Measurements from ENCODE around the gene IFITM1.

IFITM1 gene

DNA sequence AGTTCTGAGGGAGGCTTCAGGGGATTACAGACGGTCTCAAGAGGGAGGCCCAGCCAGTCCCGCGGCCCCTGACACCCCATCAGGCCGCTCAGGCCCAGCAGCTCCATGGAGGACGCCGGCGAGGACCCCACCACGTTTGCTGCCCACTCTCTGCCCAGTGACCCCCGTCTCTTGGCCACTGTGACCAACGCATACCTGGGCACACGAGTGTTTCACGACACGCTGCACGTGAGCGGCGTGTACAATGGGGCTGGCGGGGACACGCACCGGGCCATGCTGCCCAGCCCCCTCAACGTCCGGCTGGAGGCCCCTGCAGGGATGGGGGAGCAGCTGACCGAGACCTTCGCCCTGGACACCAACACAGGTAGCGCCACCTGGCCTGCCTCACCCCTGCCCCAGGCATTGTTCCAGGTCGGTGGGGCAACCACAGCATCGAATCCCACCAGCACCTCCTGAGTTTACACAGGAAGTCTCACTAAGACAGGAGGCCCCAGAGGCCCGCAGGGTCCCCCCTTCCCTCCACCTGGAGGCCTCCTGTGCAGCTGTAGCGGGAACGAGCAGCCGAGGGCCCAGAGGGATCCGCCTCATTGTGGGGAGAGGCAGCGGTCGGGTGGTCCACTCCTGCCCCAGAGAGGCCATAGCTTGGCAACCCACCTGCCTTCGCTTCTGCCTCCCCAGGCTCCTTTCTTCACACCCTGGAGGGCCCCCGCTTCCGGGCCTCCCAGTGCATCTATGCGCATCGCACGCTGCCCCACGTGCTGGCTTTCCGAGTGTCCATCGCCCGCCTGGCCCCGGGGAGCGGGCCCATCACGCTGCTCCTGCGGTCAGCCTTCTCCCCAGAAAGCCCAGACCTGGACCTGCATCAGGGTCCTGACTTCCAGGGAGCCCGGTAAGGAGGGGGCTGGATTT lies 23.9 kb upstream of the IFITM1 start:
- H3K4me1 ChIP-seq (ENCODE audit: control insufficient read depth, insufficient read depth, low read length, poor library complexity, severe bottlenecking), result peaks cover 8% of the 10 kb centered on the region
- H3K27ac ChIP-seq (ENCODE audit: insufficient read depth, low read length, poor library complexity, severe bottlenecking), result peak overlapping the region; percentile 96

DNA sequence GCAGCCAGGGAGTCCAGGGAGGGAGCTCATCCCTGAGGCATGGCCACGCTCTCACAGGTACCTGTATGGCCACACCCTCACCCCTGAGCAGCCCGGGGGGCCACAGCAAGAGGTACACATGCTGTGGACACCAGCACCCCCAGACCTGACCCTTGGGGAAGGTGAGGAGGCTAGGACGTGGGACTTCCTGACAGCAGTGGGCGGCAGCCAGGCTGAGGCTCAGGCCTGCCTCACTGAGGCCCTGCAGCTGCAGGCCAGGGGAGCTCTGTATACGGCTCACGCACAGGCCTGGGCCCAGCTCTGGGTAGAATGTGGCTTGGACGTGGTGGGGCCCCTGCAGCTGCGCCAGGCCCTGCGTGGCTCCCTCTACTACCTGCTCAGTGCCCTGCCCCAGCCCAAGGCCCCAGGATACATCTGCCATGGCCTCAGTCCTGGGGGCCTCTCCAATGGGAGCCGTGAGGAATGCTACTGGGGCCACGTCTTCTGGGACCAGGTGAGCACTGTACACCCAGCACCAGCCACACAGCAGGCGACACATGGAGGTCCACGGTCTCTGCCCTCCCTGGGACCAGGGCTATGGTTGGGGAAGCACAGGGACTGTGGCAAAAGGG lies 23.1 kb upstream of the IFITM1 start:
- peaks cover 28% of the 10 kb centered on the region for H3K36me3 ChIP-seq (ENCODE audit: control insufficient read depth, insufficient read depth, low read length)

More for the DNA sequence above, 23.9 kb upstream of the IFITM1 start:
- DNase-seq, result no peak
- Histone ChIP-seq H3K9me3 (ENCODE audit: control insufficient read depth, low read length) (no peaks in the 10 kb centered on the region), H3K4me3 (ENCODE audit: insufficient read depth, low read depth, low read length, poor library complexity, severe bottlenecking) (no peak overlapping the region), H3K36me3 (ENCODE audit: control insufficient read depth, insufficient read depth, low read length) (peaks cover 28% of the 10 kb centered on the region), H3K27me3 (replicated peaks; ENCODE audit: control insufficient read depth, insufficient read depth, low read length, poor library complexity, severe bottlenecking) (no peaks in the 10 kb centered on the region)

DNA sequence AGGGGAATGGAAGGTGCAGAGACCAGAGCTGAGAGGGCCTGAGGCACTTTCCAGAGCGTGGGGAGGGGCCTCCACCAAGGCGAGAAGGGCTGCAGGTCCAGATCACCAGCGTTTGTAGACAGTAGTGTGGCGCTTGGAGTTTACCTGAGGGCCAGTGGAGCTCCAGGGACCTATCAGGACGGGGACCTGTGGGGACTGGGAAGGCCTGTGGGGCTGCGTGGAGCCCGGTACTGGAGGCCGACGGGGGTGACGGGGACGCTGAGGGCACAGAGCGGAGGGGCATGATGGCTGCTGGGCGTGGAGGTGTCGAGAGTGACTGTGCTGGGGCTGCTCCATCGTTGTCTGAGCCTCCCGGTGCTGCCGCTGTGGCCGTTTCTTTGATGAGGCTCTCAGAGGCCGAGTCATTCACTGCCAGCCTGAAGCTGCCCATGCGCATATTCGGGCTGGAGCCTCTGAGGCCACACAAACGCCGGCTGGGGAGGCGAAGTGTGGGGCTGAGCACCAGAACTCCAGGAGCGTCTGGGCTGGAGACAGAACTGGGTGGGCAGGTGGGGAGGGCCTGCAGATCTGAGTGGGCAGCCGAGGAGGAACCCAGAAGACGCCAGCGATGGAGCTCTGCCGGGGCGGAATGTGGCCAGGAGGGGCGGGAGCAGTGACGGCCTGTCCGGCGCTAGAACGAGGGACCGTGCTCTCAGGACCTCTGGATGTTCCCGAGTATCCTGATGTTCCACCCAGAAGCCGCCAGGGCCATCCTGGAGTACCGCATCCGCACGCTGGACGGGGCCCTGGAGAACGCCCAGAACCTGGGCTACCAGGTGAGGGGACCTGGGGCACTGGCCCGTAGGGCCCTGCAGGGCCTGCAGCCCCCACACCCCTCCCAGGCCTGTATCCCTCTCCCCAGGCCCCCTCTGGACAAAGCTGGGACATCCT lies 22.3 kb upstream of the IFITM1 start:
- Histone ChIP-seq H3K4me1 (ENCODE audit: control insufficient read depth, insufficient read depth, low read length, poor library complexity, severe bottlenecking) (peaks cover 2% of the 10 kb centered on the region), H3K4me3 (ENCODE audit: insufficient read depth, low read depth, low read length, poor library complexity, severe bottlenecking) (no peak overlapping the region), H3K9me3 (ENCODE audit: control insufficient read depth, low read length) (no peaks in the 10 kb centered on the region), H3K27ac (ENCODE audit: insufficient read depth, low read length, poor library complexity, severe bottlenecking) (peak overlapping the region; percentile 20), H3K36me3 (ENCODE audit: control insufficient read depth, insufficient read depth, low read length) (peaks cover 28% of the 10 kb centered on the region), H3K27me3 (replicated peaks; ENCODE audit: control insufficient read depth, insufficient read depth, low read length, poor library complexity, severe bottlenecking) (no peaks in the 10 kb centered on the region)
- no peak for DNase-seq

More for the DNA sequence above, 23.1 kb upstream of the IFITM1 start:
- H3K4me1 ChIP-seq (ENCODE audit: control insufficient read depth, insufficient read depth, low read length, poor library complexity, severe bottlenecking), result peaks cover 8% of the 10 kb centered on the region
- H3K4me3 ChIP-seq (ENCODE audit: insufficient read depth, low read depth, low read length, poor library complexity, severe bottlenecking), result no peak overlapping the region
- DNase-seq, result no peak
- H3K9me3 ChIP-seq (ENCODE audit: control insufficient read depth, low read length), result no peaks in the 10 kb centered on the region
- no peaks in the 10 kb centered on the region for H3K27me3 ChIP-seq (replicated peaks; ENCODE audit: control insufficient read depth, insufficient read depth, low read length, poor library complexity, severe bottlenecking)
- H3K27ac ChIP-seq (ENCODE audit: insufficient read depth, low read length, poor library complexity, severe bottlenecking), result peak overlapping the region; percentile 28

DNA sequence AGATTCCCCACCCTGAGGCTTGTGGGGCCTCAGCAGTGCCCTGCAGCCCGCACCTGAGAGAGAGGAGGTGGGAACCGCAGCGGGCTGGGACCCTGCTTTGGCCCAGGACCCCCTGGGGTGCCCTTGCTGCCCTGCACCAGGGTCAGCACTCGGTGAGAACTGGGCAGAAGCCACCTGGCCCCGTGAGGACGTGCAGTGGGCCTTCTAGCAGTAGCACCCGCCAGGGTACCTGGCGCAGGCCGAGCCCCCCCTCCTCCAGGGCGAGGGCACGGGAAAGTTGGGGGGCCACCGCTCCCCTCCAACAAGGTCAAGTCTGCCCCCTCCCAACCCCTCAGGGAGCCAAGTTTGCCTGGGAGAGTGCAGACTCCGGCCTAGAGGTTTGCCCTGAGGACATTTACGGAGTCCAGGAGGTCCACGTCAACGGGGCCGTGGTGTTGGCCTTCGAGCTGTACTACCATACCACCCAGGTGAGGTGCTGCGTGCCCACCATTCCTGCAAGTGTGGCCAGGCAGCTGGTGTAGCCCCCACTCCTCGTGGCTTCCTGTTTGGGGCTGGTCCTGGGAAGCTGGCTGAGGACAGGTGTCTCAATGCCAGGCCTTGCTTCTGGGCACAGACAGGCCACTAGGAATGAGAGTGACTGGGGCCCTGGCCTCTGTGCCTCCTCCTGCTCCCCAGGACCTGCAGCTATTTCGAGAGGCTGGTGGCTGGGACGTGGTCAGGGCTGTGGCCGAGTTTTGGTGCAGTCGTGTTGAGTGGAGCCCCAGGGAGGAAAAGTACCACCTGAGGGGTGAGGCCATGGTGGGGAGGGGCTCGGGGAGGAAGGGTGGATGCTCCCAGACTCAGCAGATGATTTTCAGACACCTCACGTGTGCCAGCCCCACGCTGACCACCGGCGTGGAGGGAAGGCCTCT lies 21.4 kb upstream of the IFITM1 start:
- Histone ChIP-seq H3K9me3 (ENCODE audit: control insufficient read depth, low read length) (no peaks in the 10 kb centered on the region), H3K27ac (ENCODE audit: insufficient read depth, low read length, poor library complexity, severe bottlenecking) (no peak overlapping the region), H3K4me3 (ENCODE audit: insufficient read depth, low read depth, low read length, poor library complexity, severe bottlenecking) (no peak overlapping the region), H3K27me3 (replicated peaks; ENCODE audit: control insufficient read depth, insufficient read depth, low read length, poor library complexity, severe bottlenecking) (no peaks in the 10 kb centered on the region), H3K4me1 (ENCODE audit: control insufficient read depth, insufficient read depth, low read length, poor library complexity, severe bottlenecking) (peaks cover 7% of the 10 kb centered on the region), H3K36me3 (ENCODE audit: control insufficient read depth, insufficient read depth, low read length) (peaks cover 28% of the 10 kb centered on the region)
- DNase-seq, result no peak

DNA sequence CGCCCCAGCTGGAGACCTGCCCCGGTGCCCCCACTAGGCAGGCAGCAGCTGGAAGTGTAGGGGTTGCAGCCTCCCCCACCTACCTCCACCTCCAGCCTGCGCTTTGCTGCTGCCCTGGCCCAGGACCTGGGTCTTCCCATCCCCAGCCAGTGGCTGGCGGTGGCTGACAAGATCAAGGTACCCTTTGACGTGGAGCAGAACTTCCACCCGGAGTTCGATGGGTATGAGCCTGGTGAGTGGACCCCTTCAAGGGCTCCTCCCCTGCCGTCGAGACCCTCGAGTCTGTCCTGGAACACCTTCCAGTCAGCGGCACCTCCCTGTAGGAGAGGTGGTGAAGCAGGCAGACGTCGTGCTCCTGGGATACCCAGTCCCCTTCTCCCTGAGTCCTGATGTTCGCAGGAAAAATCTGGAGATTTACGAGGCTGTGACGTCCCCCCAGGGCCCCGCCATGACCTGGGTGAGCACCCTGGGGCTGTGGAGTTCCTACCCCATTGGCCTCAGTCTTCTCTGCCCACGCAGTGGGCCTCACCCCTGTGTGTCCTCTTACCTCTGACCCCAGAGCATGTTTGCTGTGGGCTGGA lies 20.5 kb upstream of the IFITM1 start:
- Histone ChIP-seq H3K36me3 (ENCODE audit: control insufficient read depth, insufficient read depth, low read length) (peaks cover 28% of the 10 kb centered on the region), H3K4me3 (ENCODE audit: insufficient read depth, low read depth, low read length, poor library complexity, severe bottlenecking) (no peak overlapping the region), H3K27ac (ENCODE audit: insufficient read depth, low read length, poor library complexity, severe bottlenecking) (no peak overlapping the region), H3K4me1 (ENCODE audit: control insufficient read depth, insufficient read depth, low read length, poor library complexity, severe bottlenecking) (peaks cover 16% of the 10 kb centered on the region), H3K9me3 (ENCODE audit: control insufficient read depth, low read length) (no peaks in the 10 kb centered on the region), H3K27me3 (replicated peaks; ENCODE audit: control insufficient read depth, insufficient read depth, low read length, poor library complexity, severe bottlenecking) (no peaks in the 10 kb centered on the region)
- DNase-seq, result no peak

DNA sequence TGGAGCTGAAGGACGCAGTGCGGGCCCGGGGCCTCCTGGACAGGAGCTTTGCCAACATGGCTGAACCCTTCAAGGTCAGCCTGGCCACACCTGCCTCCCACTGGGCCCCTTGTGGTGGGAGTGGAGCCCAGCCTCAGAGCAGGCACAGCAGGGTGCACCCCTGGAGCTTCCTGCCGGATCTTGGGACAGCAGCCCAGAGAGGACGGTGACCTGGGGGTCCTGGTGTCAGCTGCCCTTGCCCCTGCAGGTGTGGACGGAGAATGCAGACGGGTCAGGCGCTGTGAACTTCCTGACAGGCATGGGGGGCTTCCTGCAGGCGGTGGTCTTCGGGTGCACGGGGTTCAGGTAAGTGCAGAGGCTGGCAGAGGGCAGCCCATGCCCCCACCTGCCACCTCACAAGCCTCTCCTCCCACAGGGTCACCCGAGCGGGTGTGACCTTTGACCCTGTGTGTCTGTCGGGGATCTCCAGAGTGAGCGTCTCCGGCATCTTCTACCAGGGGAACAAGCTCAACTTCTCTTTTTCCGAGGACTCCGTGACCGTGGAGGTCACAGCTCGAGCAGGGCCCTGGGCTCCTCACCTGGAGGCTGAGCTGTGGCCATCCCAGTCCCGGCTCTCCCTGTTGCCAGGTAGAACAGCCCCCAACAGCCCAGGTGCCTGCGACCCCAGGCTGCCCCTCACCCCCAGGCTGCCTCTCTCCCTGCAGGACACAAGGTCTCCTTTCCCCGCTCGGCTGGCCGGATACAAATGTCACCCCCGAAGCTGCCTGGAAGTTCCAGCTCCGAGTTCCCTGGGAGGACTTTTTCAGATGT lies 19.8 kb upstream of the IFITM1 start:
- peaks cover 17% of the 10 kb centered on the region for H3K4me1 ChIP-seq (ENCODE audit: control insufficient read depth, insufficient read depth, low read length, poor library complexity, severe bottlenecking)
- no peak for DNase-seq
- no peaks in the 10 kb centered on the region for H3K9me3 ChIP-seq (ENCODE audit: control insufficient read depth, low read length)
- no peak overlapping the region for H3K4me3 ChIP-seq (ENCODE audit: insufficient read depth, low read depth, low read length, poor library complexity, severe bottlenecking)
- H3K27me3 ChIP-seq (replicated peaks; ENCODE audit: control insufficient read depth, insufficient read depth, low read length, poor library complexity, severe bottlenecking), result no peaks in the 10 kb centered on the region
- no peak overlapping the region for H3K27ac ChIP-seq (ENCODE audit: insufficient read depth, low read length, poor library complexity, severe bottlenecking)
- H3K36me3 ChIP-seq (ENCODE audit: control insufficient read depth, insufficient read depth, low read length), result peaks cover 28% of the 10 kb centered on the region

DNA sequence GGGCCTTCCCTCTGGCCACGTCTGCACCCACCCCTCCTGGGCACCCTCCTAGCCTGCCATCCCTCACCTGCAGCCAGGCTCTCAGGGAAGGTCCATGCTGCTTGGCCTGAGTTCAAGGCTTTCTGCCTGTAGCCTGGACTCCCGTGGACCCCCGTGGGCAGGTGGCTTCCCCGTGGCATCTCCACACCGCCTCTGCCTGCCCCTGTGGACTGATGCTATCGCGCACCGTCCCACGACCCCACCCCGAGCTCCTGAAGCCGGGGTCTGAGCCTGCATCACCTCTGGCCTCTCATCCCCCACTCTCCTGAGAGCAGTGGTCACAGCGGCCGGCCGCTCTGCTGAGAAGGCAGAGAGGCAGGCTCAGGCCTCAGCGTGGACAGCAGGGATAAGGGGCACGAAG lies 19.1 kb upstream of the IFITM1 start:
- no peaks in the 10 kb centered on the region for H3K9me3 ChIP-seq (ENCODE audit: control insufficient read depth, low read length)
- no peak overlapping the region for H3K27ac ChIP-seq (ENCODE audit: insufficient read depth, low read length, poor library complexity, severe bottlenecking)
- peaks cover 28% of the 10 kb centered on the region for H3K36me3 ChIP-seq (ENCODE audit: control insufficient read depth, insufficient read depth, low read length)
- no peaks in the 10 kb centered on the region for H3K27me3 ChIP-seq (replicated peaks; ENCODE audit: control insufficient read depth, insufficient read depth, low read length, poor library complexity, severe bottlenecking)
- H3K4me3 ChIP-seq (ENCODE audit: insufficient read depth, low read depth, low read length, poor library complexity, severe bottlenecking), result no peak overlapping the region
- no peak for DNase-seq
- H3K4me1 ChIP-seq (ENCODE audit: control insufficient read depth, insufficient read depth, low read length, poor library complexity, severe bottlenecking), result peaks cover 17% of the 10 kb centered on the region

DNA sequence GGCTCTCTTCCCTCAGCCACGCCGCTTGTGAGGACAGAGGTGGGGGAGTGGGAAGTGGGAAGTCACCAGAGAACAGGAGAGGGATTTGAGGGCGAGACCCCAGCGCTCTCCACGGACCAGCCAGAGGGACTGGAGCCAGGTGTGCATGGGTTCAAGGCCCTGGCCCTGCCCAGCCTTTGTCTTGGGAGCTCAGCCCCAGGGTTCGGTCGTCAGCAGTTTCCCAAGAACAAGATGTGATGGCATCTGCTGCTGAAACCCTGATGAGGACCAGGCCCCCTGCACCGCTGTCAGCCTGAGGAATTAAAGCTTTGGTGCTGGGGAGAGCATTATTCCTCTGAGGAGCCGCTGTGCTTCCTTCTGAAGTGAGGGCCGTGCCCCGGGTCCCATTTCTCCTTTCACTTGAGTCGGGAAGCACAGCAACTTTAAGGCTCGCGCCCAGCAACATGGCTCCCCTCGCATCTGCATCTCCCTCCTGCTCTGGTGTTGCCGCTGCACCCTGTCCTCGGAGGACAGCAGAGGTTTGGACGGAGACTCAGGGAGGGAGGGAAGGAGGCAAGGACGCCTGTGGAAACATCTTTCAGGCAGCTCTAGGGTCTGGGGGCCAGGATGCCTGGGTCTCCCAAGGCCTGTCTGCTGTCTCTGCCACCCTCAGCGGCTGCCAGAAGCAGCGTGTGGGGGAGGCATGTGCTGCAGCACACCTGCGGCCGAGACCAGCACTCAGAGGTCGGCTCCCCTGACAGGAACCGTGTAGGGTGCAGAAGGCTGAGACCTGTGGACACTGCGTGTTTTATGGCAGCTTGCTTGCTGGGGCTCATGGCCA lies 18.3 kb upstream of the IFITM1 start:
- Histone ChIP-seq H3K27ac (ENCODE audit: insufficient read depth, low read length, poor library complexity, severe bottlenecking) (no peak overlapping the region), H3K36me3 (ENCODE audit: control insufficient read depth, insufficient read depth, low read length) (peaks cover 22% of the 10 kb centered on the region), H3K9me3 (ENCODE audit: control insufficient read depth, low read length) (no peaks in the 10 kb centered on the region), H3K4me1 (ENCODE audit: control insufficient read depth, insufficient read depth, low read length, poor library complexity, severe bottlenecking) (peaks cover 17% of the 10 kb centered on the region), H3K27me3 (replicated peaks; ENCODE audit: control insufficient read depth, insufficient read depth, low read length, poor library complexity, severe bottlenecking) (no peaks in the 10 kb centered on the region), H3K4me3 (ENCODE audit: insufficient read depth, low read depth, low read length, poor library complexity, severe bottlenecking) (no peak overlapping the region)
- no peak for DNase-seq

Measured in effector memory CD4-positive, alpha-beta T cell (primary cell).